ENCODE measurements around the gene ZNF57. TPM values are rescaled to one million over a fixed set of nuclear protein-coding genes. Genes with fewer than 3 reads are reported as not detected.

The ZNF57 gene
- total and polyA plus RNA-seq, 2 experiments from 2014 or later, result 6.4 to 10.8 TPM

- TF ChIP-seq ZNF462 (CRISPR knock-in tag; IDR thresholded peaks at IDR 0.05) (no peak), ZNF114 (CRISPR knock-in tag; IDR thresholded peaks at IDR 0.05) (no peak), ETS1 (IDR thresholded peaks at IDR 0.05) (no peak)
Measured at GRCh38 chr19:2906631-2907195, 6.0 kb downstream of the ZNF57 start (continued).

GRCh38 chr19:2912306-2912705 lies 11.6 kb downstream of the ZNF57 start:
- H3K4me3 ChIP-seq, result no peak overlapping the region
- H3K27ac ChIP-seq (ENCODE audit: low read depth), result no peak overlapping the region
- H4K20me1 ChIP-seq (replicated peaks; ENCODE audit: insufficient read depth), result peaks cover 17% of the 10 kb centered on the region
- TF ChIP-seq ZNF114 (CRISPR knock-in tag; IDR thresholded peaks at IDR 0.05), result no peak
- TF ChIP-seq, protein P1, sequence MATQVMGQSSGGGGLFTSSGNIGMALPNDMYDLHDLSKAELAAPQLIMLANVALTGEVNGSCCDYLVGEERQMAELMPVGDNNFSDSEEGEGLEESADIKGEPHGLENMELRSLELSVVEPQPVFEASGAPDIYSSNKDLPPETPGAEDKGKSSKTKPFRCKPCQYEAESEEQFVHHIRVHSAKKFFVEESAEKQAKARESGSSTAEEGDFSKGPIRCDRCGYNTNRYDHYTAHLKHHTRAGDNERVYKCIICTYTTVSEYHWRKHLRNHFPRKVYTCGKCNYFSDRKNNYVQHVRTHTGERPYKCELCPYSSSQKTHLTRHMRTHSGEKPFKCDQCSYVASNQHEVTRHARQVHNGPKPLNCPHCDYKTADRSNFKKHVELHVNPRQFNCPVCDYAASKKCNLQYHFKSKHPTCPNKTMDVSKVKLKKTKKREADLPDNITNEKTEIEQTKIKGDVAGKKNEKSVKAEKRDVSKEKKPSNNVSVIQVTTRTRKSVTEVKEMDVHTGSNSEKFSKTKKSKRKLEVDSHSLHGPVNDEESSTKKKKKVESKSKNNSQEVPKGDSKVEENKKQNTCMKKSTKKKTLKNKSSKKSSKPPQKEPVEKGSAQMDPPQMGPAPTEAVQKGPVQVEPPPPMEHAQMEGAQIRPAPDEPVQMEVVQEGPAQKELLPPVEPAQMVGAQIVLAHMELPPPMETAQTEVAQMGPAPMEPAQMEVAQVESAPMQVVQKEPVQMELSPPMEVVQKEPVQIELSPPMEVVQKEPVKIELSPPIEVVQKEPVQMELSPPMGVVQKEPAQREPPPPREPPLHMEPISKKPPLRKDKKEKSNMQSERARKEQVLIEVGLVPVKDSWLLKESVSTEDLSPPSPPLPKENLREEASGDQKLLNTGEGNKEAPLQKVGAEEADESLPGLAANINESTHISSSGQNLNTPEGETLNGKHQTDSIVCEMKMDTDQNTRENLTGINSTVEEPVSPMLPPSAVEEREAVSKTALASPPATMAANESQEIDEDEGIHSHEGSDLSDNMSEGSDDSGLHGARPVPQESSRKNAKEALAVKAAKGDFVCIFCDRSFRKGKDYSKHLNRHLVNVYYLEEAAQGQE (IDR thresholded peaks at IDR 0.05; ENCODE audit: unreplicated experiment), result no peak
- TF ChIP-seq POLR2AphosphoS5 (IDR thresholded peaks at IDR 0.05; ENCODE audit: low read depth), result no peak
- no peak for TF ChIP-seq ETS1 (IDR thresholded peaks at IDR 0.05)
- TF ChIP-seq ZNF331 (CRISPR knock-in tag; IDR thresholded peaks at IDR 0.05; ENCODE audit: low read depth), result no peak
- TF ChIP-seq CREB1 (CRISPR knock-in tag; IDR thresholded peaks at IDR 0.05; ENCODE audit: low read depth), result no peak
- TF ChIP-seq NANOG (IDR thresholded peaks at IDR 0.05; ENCODE audit: borderline replicate concordance), result no peak
- no peak for TF ChIP-seq CTCF (conservative IDR thresholded peaks at IDR 0.05; ENCODE audit: low read depth in 2 of 2)
- no peak for TF ChIP-seq EZH2phosphoT487 (IDR thresholded peaks at IDR 0.05; ENCODE audit: unreplicated experiment)
- Mint-ChIP-seq H3K4me1 (no peaks in the 10 kb centered on the region), H3K36me3 (ENCODE audit: low read depth) (peaks cover 27% of the 10 kb centered on the region), H3K9me3 (peaks cover 72% of the 10 kb centered on the region), H3K27ac (no peak overlapping the region), H3K4me3 (no peak overlapping the region), H3K27me3 (ENCODE audit: insufficient read depth, low read depth, poor library complexity) (peaks cover 8% of the 10 kb centered on the region)
- peaks cover 65% of the 10 kb centered on the region for H3K79me2 ChIP-seq (replicated peaks; ENCODE audit: insufficient read depth)
- H3F3A ChIP-seq (replicated peaks; ENCODE audit: low read depth), result no peaks in the 10 kb centered on the region
- DNase-seq (ENCODE audit: low spot score) (no peak), ATAC-seq (no peak)
- no peaks in the 10 kb centered on the region for H3K9me2 ChIP-seq (ENCODE audit: insufficient read depth)
- no peaks in the 10 kb centered on the region; the same call in 1 of the 2 replicates for H3K4me1 ChIP-seq (ENCODE audit: insufficient read depth)
- H3K27me3 ChIP-seq (ENCODE audit: insufficient read depth), result no peaks in the 10 kb centered on the region
- H2AFZ ChIP-seq, result no peak overlapping the region
- H3K4me2 ChIP-seq, result no peak overlapping the region
- H3K36me3 ChIP-seq (ENCODE audit: insufficient read depth), result peaks cover 13% of the 10 kb centered on the region
